ENCODE data around the gene SLC22A7.
"Not testable (repeated sequence)": the region's sequence is repeated elsewhere in the genome, so short reads cannot be mapped to it uniquely, and the experiment has no call there.

SLC22A7 gene

DNA sequence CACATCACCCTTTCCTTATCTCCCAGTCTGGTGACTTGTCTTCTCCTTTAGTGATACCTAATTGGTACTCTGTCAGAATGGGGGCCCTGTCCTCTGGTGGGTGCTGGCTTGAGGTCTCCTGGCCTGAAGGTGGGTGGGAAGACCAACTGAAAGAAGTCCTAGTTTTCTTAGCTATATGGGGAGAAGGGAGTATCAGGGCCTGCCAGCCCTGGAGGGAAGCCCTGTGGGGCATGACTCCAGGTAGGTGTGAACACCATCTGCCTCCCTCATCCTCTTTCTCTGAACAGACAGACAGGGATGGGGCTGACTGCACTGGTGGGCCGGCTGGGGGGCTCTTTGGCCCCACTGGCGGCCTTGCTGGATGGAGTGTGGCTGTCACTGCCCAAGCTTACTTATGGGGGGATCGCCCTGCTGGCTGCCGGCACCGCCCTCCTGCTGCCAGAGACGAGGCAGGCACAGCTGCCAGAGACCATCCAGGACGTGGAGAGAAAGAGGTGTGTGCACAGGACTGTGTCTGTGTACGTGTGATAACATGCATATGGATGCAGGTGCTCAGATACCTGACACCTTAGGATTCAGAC, 5.8 kb downstream of the SLC22A7 start:
- no peak for DNase-seq

DNA sequence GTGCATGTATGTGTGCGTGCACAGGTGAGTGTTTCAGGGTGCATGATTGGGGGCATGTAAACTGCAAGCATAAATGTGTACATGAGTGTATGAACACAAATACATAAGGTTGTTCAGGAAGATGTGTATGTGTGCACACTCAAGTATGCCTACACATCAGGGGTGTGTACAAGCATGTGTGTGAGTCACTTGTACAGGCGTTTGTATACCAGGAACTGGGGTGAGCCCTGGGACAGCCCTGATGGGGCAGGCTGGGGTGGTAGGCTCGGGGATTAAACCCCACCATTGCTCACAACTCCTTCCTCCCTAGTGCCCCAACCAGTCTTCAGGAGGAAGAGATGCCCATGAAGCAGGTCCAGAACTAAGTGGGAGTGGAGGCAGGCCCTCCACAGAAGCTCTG, 6.3 kb downstream of the SLC22A7 start:
- no peak for DNase-seq

DNA sequence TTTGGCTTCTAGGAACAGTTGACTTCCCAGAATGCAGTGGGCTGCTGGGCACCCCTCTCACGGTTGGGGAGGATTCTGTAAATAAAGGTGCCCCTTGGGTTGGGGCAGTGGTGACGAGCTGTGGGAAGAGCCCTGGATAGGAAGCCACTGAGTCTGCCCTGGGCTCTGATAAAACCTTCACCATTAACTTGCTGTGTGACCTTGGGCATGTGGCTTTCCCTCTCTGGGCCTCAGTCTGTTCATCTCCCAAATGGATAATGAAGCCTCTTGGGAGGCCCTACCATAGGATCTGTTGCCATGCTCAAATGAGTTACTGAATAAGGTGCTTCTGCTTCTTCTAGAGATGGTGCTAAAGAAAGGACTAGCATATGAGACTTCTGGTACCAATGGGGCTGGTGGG, 6.8 kb downstream of the SLC22A7 start:
- no peak for DNase-seq

DNA sequence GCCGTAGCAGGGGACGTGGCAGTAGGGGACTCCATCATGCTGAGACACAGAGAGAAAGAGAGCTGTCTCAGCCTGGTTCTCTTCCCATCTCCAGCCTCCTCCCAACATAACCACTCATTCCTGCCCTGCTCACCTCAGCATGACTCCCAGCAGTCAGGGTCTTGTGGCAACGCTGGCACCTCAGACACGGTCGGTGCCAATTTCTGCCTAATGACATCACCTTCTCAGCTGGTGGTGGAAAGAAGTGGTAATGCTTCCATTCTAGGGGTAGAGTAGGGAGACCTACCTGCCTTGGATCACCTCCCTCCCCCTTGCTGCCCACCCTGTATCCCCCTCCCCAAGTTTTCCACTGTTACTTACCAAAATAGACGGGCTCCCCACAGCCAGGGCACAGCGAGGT, 8.0 kb downstream of the SLC22A7 start:
- DNase-seq = no peak

DNA sequence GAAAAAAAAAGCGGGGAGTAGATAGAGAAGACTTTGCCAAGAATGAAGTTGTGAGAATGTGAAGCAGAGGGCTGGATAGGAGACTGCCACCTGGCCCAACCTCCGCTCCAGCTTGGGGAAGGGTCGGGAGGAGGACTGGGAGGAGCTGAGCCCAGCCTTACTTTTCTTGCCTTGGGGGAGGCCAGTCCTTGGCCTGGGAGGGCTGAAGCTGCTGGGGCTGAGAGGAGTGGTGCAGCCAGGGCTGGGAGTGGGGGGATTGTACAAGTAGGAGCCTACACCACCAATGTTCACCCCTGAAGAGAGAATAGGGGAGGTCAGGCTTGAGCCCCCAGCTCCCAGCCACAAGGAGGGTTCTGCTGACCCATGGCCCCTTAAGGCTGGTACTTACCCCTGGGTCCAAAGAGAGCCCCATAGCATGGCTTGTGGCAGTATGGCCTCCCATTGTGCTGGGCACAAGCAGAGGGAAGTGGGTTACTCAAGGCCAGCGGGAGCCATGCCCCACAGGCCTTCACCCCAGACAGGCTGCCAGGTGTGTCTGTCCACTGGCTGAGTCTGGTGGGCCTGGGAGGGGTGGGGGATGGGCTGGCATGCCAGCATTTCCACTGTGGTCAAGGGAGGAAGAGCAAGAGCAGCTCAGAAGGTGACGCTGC, 9.5 kb downstream of the SLC22A7 start:
- no peak for DNase-seq

DNA sequence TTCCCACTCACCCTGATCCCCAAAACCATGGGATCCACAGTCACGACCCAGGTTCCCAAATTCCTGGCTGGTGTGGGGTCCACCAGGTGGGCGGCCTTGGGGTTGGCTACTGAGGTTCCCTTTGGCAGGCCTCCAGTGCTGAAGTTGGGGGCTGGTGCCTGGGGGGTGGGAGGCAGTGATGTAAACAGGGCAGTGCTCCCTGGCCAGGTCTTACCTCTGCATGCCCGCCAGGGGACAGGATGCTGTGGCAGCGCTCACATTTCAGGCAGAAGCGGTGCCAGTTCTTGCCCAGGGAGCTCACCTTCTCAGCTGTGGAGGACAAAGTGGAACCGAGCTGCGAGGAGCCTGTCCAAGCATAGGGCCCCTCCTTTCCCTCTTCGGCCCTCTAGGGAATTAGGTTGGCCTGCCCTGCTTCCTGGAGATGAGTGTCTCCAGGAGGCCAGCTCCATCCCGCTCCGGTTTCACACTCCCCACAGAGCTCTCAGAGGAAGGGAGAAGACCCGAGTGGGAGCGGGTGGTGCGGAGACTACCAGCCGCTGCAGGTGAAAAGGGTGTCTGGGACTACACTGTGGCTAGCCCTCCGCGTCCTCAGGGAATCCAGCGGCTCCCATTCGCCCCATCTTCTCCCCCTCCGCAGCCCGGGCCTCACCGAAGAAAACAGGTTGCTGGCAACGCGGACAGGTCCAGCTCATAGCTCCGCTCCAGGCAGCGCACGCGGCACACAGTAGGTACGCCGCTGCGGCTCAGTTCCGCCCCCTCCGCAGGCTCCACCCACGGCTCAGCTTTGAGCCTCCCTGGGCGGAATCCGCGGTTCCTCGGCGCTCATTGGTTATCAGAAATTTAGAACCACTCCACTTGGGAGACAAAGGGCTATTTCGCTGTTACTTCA, 10.3 kb downstream of the SLC22A7 start, which contains the start of gene CRIP3:
Gene CRIP3 (minus strand): TSS at position 726 of the 889 bp plus-strand sequence. CDS start 34 bp downstream, at position 692.
- no peak for DNase-seq

DNA sequence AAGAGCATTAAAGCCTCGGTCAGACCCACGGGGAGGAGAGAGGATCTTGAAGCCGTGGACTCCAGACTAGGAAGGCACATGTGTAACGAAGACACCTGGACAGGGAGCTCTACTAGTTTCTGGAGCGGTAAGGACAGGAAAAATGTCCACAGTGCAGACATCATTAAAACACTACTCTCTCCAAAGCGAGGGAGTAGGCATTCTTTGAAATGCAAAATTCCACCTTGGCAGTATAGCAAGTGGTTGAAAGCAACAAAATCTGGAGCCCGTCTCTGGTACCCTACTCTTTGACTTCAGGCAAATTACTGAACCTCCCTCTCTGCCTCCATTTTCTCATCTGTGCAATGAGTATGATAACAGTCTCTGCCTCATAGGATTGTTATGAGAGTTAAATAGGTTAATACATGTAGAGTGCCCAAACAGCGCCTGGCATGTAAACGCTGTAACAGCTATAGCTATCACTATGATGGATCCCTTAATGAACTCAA, 11.0 kb downstream of the SLC22A7 start:
- no peak for DNase-seq

DNA sequence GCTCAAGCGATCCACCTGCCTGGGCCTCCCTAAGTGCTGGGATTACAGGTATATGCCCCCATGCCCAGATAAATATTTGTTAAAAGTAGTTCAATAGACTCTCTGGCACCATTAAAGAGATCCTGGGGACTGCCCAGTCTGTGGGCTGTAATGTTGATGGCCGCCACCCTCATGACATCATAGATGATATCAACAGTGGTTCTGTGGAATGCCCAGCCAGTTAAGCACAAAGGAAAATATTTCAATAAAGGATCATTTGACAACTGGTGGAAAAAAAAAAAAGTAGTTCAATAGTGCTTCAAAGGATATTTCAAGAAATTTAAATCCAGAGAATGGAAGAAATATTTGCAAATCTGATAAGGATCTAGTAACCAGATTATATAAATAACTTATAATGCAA, 12.1 kb downstream of the SLC22A7 start:
- DNase-seq = no peak

DNA sequence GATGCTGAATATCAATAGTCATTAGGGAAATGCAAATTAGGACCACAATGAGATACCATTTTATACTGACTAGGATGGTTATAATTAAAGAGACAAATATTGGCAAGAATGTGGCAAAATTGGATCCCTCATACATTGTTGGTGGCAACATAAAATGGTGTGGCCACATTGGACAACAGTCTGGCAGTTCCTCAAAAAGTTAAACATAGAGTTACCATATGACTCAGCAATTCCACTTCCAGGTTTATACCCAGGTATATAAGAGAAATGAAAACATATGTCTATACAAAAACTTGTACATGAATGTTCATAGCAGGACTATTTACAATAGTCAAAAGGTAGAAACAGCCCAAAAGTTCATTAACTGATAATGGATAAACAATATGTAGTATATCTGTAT, 12.6 kb downstream of the SLC22A7 start:
- DNase-seq = no peak

DNA sequence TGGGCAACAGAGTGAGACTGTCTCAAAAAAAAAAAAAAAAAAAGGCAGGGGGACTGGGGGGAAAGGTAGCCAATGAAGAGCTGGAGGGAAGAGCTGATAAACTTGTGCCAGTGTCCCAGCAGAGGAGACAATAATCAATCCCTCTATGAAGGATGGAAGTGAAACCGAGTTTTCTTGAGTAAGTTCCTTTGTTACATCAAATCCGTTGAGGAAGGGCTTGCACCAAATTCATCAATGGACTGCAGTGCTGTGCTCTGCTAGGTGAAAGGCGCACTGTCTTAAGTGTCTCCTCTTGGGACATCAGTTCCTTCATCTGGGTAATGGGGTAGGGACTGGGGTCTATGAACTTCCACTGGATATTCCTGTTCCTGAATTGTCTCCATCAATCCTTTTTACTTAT, 13.6 kb downstream of the SLC22A7 start:
- no peak for DNase-seq

DNA sequence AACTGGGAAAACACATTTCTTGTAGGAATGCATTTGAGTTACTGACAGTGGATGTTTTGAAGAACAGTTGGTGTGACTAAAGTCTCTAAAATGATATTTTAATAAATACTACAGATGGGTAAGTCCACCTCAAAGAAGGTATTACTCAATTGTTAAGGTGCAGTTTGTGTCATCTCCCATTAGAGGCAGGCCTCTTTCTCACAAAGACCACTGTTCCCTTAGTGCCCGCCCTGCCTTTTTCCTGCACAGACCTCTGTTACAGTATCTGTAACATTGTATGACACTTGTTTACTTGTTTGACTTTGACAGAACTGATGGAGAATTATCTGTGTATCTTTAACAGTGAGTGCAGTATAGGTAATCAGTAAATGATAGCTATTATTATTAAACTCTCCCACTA, 15.8 kb downstream of the SLC22A7 start:
- no peak for DNase-seq

DNA sequence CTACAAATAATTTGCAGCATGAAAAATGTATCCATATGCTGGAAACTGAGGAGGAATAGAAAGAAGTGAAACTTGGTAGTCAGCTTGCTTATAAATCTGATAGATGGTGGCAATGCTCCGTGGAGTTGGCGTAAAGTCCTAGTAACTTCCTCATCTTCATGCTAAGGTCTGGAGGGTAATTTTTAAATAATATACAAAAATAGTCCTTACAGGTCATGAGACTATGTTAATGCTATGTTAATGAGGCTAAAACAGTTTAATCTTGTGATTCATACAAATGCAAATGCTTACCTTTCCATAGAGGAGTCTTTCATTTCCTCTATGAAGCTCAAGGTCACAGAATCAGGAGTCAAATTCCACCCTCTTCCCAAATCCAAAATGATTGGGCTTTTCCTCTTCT, 20.0 kb downstream of the SLC22A7 start:
- DNase-seq = no peak

DNA sequence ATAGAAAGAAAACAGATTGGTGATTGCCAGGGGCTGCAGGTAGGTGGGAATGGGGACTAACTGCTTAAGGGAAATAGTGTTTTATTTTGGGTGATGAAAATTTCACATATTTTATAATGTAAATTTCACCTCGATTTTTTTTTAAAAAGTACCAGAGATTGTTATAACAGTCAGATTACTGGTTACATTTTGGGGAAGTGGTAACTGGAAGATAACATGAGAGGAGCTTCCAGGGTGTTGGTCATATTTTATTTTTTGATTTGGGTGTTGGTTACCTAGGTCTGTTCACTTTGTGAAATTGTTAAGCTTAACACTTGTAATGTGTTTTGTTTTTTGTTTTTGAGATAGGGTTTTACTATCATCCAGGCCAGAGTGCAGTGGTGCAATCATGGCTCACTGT, 27.8 kb downstream of the SLC22A7 start:
- no peak for DNase-seq

DNA sequence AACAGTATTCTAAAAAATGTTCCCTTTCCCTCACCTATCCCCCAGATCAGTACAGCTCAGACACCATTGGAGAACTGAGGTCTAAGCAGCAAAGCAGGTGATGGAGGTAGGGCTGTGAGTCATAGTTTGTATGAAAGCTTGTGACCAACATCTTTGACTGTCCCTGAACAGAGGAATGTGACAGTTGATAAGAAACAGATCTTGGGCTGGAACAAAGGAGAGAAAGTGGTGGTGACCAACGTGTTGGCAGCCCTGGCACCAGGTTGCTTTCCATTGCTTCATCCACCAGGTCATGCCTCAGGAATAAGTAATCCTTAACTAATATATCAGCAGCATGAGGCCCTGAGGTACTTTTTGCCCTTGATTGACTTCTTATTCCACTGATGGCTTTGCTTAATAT, 30.5 kb downstream of the SLC22A7 start:
- no peak for DNase-seq

DNA sequence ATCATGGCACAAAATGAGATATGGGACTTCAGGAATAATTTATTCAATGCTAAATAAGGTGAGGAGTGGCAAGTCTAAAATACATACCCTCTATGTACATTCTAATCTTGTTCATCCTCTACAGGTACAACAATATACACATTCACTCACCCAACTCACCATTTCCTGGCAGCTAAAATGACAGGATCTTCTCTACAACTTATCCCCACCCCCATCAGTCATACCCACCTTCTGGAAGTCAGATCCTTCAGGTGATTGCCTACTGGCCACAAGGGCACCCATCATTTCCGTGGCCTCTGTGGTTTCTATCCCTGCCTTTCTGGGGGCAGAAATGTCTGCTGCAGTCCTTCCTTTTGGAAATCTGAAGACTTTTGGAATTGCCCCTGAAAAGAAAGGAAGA, 33.4 kb downstream of the SLC22A7 start:
- DNase-seq = no peak

DNA sequence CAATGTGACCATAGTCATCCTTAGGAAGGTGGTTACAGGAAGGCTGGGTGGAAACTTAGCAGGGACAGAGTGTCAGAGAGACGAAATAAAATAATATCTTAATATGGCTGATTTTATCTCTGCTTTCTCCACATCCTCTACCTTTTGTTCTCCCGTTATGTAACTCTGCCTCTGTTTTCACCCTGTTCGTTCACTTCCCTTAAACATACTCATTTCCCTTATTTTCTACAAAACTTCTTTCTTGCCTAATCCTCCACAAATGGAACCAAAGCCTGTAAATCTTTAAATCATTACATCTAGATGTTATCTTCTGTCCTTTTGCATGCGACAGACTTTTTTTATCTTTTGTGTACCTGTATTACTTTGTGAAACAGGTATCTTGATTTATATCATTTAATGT, 33.8 kb downstream of the SLC22A7 start:
- DNase-seq = no peak

DNA sequence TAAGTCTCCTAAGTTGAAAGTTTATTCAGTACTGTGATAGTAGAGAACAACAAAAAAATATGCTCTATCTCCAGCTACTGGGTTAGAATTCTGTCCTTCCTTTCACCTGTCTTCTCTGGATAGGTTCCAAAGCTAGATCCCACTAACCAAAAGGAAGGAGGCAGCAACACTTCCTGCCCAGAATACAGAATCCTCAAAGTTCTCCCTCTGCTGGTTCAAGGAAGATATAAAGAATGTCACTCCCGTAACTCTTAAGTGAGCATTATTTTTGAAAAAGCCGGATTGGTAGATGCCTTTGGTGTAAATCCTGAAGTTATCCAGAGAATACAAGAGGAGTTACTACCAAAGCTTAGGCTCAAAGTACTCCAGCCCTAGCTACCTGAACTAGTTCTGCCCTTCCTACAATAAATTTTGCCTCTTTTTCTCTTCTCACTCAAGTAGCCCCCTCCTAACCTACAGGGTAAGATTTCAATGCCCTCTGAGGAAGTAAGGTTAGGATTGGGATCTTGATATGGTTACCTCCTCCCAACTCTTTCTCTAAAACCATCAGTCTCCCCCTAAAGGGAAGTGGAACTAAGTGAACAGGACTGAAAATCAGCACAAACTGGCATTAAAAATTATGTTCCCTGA, 36.5 kb downstream of the SLC22A7 start:
- no peak for DNase-seq

DNA sequence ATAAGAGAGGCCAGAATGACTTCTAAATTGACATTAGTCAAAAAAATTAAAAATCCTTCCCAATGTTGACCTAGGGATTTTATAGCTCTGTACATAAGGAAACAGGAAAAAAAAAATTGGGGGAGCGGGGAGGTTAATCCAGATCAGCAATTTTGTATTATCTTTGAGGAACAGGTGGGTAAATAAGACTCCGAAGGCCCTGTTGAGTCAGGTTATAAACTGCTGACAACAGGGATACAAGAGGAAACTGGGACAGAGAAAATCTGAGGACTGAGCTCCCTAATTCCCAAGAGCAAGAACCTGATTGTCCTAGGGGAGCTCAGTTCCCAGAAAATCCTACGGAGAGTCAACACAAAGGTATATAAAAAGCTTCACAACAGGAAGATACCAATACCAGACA, 37.4 kb downstream of the SLC22A7 start:
- no peak for DNase-seq

DNA sequence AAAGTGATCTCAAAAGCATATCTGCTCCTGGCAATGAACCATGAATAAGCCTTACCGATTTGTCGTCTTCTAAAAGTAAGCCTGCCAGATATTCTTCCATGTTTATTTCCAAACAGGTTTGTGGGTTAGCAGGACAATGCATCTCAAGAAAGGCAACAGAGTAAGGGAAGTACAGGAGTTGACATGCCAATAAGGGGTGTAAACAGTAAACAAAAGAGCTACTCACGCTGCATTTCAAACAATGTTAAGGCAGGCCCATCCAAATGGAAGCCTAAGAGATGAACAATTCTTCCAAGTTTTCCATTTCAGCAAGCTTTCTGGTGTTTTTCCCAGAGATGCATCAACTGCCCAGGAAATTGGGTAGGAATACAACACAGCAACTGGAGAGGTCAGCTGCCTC, 38.3 kb downstream of the SLC22A7 start:
- no peak for DNase-seq

DNA sequence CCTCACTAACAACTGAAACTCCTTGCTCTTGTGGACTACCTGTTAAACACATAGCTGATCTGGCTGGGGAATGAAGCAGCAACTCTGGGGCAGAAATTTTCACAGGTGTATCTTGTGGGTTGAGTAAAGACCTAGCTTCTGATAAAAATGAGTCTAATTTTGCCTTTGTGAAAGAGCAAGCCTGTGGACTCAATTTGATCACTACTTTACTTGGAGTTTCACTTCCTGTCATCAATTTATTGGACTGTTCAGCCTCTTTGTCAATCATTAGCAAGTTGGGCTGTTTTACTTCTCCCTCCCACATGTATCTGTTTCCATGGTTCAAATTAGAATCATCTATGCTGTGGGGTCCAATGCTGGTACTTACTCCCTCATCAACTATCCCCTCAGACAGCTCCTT, 40.2 kb downstream of the SLC22A7 start:
- no peak for DNase-seq

DNA sequence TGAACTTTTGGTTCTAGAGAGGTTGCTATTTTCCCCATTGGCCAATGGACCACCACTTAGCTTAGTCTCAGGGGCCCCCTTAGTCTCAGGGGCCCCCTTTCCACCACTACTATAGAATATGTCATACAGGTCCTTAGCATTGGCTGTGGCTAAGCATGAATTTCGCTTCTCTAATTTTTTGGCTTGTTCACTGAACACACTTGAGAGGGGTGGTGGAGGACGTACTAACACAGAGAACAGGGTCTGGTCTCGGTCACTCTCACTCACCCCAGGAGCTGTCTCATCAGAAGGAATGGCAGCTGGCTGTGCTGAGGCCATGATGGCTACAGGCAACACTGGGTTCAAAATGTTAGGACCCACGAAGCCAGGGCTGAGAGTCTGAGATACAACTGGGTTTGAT, 41.1 kb downstream of the SLC22A7 start:
- no peak for DNase-seq

DNA sequence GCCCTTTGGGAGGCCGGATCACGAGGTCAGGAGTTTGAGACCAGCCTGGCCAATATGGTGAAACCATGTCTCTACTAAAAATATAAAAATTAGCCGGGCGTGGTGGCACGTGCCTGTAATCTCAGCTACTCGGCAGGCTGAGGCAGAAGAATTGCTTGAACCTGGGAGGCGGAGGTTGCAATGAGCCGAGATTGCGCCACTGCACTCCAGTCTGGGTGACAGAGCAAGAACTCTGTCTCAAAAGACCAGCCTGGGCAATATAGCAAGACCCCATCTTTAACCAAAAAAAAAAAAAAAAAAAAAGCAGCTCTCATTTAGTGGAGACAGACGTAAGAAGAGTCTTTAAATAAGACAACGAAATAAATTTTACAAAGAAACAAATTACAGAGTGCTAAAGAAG, 48.2 kb downstream of the SLC22A7 start:
- not testable (repeated sequence) for DNase-seq

DNA sequence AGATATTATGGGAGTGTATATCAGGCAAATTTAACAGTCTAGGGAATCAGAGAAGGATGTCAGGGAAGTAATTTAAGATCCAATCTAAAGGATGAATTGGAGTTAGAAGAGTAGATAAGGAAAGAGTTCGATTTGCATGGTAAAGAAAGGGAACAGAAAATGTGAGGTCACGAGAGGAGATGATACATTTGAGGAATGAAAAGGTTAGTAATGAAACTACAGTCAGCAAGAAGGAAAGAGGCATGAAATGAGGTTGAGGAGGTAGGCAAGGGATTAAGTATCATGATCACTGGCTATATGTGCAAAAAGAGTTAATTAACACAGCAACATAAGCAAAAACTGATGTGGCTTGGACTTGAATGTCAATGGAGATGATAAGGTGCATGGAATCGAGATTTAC, 49.0 kb downstream of the SLC22A7 start:
- no peak for DNase-seq

DNA sequence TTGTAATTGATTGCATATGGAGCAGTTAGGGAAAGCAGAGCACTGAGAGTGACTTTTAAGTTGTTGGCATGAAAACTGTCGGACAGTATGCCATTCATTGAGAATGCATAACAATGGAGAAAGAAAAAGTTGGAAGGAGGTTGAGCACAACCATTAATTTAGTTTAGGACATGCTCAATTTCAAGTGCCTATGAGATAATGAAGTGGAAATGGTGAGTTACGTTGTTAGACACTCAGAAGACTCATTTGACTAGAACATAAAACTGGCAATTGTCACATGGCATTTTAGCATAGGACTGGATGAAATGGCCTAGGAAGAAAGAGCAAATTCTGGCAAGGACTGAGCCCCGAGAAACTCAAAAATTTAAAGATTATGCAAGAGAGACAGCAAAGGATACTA, 49.4 kb downstream of the SLC22A7 start:
- no peak for DNase-seq

Data from NCI-H446 treated with DMSO at 0.1 percent for 48 hours (cell line).